Epithelial cell of esophagus (primary cell): Measurements from ENCODE around the gene PCCA.

Source experiments
- DNase-seq: peaks from one replicate; pipeline ENCODE4 v3.0.0; 2010; ENCODE audit warnings: low read depth
- H3K4me3 ChIP-seq: 2 replicates; pipeline ENCODE4 v1.5.1; 2011; ENCODE audit warnings: mild to moderate bottlenecking, low read length, control low read depth
- TF ChIP-seq, protein P1 (sequence below): IDR thresholded peaks from 2 replicates; pipeline ENCODE4 v1.5.1; 2011; ENCODE audit warnings: low read depth, mild to moderate bottlenecking, low read length, control low read depth, inconsistent platforms; ENCODE audit not compliant: insufficient read depth; ENCODE audit errors: missing control alignments

PCCA gene

DNA sequence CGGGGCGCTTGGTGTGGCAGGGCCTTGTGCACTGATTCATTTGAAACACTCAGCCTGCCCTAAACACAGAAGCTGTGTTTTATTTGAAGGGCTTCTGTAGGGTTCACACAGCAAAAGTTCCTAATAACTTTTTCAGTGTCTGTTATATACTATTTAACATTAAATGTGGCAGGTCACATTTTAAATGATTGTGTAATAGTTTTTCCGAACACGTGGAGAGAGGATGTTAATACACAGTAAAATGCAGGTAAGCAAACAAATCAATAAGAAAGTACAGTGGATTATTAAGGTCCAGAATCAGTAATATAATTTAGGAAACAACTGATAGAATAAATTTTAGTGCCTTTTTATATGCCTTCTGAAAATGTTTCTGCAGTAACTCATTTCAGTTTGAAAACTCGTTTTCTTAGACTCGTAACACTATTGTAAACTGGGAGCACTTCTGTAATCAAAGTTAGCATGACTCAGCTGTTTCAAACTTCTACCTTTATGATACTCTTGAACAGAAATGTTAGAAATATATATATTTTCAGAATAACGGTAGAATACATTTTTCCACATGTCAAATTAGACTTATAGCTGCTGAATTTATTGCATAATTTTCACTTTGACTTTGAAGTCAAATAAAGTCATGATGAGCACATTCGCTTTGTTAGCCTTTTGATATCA, 429.6 kb downstream of the PCCA start:
- TF ChIP-seq, protein P1, sequence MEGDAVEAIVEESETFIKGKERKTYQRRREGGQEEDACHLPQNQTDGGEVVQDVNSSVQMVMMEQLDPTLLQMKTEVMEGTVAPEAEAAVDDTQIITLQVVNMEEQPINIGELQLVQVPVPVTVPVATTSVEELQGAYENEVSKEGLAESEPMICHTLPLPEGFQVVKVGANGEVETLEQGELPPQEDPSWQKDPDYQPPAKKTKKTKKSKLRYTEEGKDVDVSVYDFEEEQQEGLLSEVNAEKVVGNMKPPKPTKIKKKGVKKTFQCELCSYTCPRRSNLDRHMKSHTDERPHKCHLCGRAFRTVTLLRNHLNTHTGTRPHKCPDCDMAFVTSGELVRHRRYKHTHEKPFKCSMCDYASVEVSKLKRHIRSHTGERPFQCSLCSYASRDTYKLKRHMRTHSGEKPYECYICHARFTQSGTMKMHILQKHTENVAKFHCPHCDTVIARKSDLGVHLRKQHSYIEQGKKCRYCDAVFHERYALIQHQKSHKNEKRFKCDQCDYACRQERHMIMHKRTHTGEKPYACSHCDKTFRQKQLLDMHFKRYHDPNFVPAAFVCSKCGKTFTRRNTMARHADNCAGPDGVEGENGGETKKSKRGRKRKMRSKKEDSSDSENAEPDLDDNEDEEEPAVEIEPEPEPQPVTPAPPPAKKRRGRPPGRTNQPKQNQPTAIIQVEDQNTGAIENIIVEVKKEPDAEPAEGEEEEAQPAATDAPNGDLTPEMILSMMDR: no peak
- H3K4me3 ChIP-seq: no peak overlapping the region
- DNase-seq: no peak

DNA sequence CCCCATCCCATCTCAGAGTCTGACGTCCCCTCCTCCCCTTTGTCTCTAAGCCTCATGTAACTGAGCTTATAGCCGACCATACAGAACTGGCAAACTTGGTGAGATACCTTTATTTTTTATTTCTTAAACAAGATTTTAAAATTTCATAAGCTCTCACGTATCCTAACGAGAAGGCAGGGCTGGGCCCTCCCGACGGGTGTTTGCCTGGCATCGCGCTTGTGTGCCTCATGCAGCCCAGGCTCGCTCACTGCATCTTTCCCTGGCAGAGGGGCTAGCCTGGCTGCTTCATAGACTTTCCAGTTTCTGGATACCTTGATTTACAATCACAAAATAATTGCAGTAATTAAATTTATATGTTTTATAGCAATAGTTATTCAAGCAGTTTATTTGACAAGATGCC, 430.7 kb downstream of the PCCA start:
- no peak for DNase-seq
- TF ChIP-seq, protein P1: no peak
- H3K4me3 ChIP-seq: no peak overlapping the region

DNA sequence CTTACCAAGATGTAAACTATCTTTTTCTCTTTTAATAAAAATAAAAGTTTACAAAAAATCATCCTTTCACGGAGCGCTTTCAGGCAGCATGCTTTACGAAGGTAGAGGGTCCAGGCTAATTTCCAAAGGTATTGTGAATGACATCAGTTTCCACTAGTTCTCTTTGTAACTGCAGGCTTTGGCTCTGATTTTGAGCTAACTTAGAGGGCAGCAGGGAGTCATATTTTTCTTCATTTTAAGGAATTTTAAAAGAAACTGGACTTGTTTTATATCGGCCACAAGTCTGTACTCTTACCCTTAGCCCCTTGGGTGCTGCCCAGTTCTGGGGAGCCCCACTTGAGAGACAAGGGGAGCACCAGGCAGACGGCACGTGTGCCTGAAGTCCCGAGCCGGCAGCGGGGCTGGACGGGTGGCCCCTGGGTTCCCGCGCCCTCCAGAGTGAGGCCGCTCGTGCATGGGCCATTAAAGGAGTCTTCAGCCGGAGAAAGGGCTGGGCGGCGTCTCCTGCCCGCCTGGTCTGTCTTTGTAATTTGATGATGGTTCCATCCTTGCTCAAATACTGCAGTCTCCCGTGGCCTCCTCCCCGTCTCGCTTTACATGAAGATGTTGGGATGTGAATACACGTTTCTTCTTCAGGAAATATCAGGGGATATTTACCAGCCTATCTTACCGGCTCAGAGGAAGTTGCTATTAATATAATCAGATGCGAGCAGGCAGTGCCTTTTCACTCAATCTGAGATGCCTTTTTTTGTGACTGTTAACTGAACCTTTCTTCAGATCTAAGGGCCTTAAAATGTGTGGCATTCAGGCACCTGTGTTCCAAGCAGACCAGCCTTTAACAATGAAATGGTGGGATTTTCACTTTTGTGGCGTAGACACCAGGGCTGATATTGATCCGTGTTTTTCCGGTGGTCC, 432.3 kb downstream of the PCCA start:
- TF ChIP-seq, protein P1: no peak
- no peak for DNase-seq
- H3K4me3 ChIP-seq: no peak overlapping the region

DNA sequence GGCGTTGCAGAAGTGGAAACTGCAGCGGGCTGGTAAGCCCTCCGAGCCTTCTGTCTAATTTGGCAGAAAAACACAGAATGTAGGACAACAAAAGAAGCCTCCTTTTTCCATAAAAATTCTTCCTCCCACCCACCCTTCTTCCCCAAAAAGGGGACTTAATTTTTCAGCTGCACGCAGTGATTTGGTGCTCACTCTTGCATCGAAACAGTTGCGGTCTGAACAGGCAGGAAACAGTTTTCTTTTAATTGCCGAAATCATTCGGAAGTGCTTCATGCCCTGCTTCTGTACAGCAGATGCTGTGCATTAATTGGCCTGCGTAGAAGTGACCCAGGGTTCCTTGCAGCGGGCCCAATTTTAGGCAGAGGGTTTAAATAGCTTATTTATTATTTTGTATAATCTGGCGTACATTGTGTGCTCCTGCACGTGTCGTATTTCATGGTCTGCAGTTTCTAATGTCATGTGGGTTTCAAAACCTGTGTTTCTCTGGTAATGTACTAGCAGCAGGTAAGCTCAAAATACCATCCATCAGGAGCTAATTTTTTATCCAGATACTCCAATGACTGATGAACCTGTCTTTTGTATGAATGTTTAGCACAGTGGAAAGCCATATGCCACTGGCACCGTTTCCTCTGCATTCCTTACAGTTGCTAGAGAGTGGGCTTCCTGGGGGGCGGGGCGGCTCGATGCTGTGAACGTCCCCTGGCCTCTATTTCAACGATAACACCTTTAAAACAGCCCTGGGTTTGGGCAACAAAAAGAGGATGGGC, 433.1 kb downstream of the PCCA start:
- DNase-seq: no peak
- TF ChIP-seq, protein P1: no peak
- no peak overlapping the region for H3K4me3 ChIP-seq

DNA sequence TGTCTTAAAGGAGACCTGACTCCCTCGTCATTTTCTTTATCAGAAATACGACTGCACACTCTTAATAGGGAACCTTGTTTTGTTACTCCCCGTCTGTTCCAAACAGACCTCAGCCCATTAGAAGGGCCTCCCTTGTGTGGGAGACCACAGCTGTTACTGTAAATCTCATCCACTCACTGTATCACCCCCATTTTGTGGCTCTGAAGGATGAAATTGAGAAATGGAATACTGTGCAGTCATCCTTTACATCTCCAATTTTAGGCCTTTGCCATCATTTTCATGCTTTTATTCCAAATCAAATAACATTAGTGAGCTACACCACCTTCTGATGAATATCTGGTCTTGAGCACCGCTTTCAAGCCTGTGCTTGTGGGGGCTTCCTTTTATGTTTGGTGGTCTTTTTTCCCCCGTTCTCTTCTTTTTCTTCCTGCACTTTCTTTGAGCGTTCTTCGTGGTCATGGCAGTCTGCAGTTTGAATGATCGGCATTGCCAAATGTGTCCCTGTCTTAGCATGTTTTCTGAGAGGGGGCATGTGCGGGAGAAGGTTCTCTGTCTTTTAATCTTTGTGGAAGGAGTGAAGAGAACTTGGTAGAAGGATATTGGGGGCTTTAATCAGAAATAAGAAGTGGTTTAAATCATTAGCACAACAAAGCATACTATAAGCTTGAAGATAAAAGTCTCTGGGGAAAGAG, 433.9 kb downstream of the PCCA start:
- TF ChIP-seq, protein P1: no peak
- no peak for DNase-seq
- no peak overlapping the region for H3K4me3 ChIP-seq

DNA sequence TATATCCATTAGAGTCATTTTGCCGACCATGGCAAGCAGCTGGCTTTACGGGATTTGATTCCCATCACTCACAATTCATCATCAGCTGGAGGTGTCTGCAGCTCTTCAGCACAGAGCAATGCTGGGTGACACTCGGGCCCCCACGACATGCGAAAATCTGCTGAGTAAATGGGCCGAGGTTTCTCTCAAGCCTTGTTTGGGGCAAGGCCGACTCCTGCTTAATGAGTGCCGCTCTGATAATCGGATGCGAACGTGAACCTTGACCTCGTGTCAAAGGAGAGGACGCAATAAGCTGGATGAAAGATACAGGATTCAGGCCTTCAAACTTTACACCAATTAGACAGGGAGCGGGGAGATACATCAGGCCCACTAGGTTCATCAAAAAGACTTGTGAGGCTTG, 434.5 kb downstream of the PCCA start:
- TF ChIP-seq, protein P1: no peak
- no peak for DNase-seq
- no peak overlapping the region for H3K4me3 ChIP-seq
